HepG2 (cell line): ENCODE measurements around the gene SIAH1. TPM values are rescaled to one million over a fixed set of nuclear protein-coding genes. Genes with fewer than 3 reads are reported as not detected.

Experiments
- HMG20B ChIP-seq: conservative IDR thresholded peaks from 2 replicates; pipeline ENCODE4 v1.6.1; 2016; ENCODE audit warnings: missing genetic modification reagents, missing compliant biosample characterization
- LBX2 ChIP-seq: sonication (generic); formaldehyde crosslinking; IDR thresholded peaks from 2 replicates; pipeline ENCODE4 v1.5.0; 2020; ENCODE audit warnings: missing genetic modification reagents, mild to moderate bottlenecking, borderline replicate concordance
- MAX ChIP-seq: IDR thresholded peaks from 2 replicates; pipeline ENCODE4 v1.6.1; 2012; ENCODE audit warnings: inconsistent platforms
- PRDM10 ChIP-seq: sonication (generic); formaldehyde crosslinking; IDR thresholded peaks from 2 replicates; pipeline ENCODE4 v1.4.0; 2020; ENCODE audit warnings: low read depth, missing genetic modification reagents
- SRY ChIP-seq: sonication (generic); formaldehyde crosslinking; IDR thresholded peaks from 2 replicates; pipeline ENCODE4 v1.8.0; 2022; ENCODE audit warnings: mild to moderate bottlenecking, missing genetic modification reagents
- ZNF574 ChIP-seq: sonication (generic); formaldehyde crosslinking; IDR thresholded peaks from 2 replicates; pipeline ENCODE4 v1.4.0; 2020; ENCODE audit warnings: missing genetic modification reagents
- ZNF740 ChIP-seq: sonication (generic); formaldehyde crosslinking; IDR thresholded peaks from 2 replicates; pipeline ENCODE4 v1.4.0; 2020; ENCODE audit warnings: missing genetic modification reagents
- ZSCAN20 ChIP-seq: sonication (generic); formaldehyde crosslinking; IDR thresholded peaks from 2 replicates; pipeline ENCODE4 v1.4.0; 2020; ENCODE audit warnings: missing genetic modification reagents, mild to moderate bottlenecking, borderline replicate concordance
- polyA plus RNA-seq, 8 experiments: library from polyadenylated mRNA; depleted of rRNA in 3 of 8; stranded (reverse) in 7 of 8; unstranded in 1 of 8; fragments of >200 nt; fragmentation: Illumina TruSeq in 4 of 8; extraction: Trizol in 4 of 8; gene quantifications; 2 replicates each; pipeline versions ENCODE4 v1.2.1 to v1.2.3, GENCODE V29; 2011 to 2016; ENCODE audit warnings: low read depth in 4 of 8, missing spikeins in 1 of 8, mixed read lengths in 1 of 8; ENCODE audit not compliant: insufficient read depth in 1 of 8
- total RNA-seq, 5 experiments: library from RNA; depleted of rRNA; stranded (reverse); fragments of >200 nt; fragmentation: Illumina TruSeq; extraction: Trizol; gene quantifications; 2 replicates each; pipeline ENCODE4 v1.2.3, GENCODE V29; 2016; ENCODE audit warnings: low read depth in 1 of 5

Gene SIAH1
- total and polyA plus RNA-seq, 2 of the 13 experiments (the other 11 are each of a cell fraction or from before 2014, with no cell fraction given): 16.0 to 28.6 TPM

- 0 out of 2 replicates have a peak, but pooled peaks have one; percentile 24 for TF ChIP-seq PRDM10 (CRISPR knock-in tag)
- TF ChIP-seq ZNF740: no peak
- TF ChIP-seq SRY (CRISPR knock-in tag): no peak
- peak; percentile 92 for TF ChIP-seq HMG20B (CRISPR knock-in tag)
- TF ChIP-seq LBX2 (CRISPR knock-in tag): no peak
- TF ChIP-seq ZNF574 (CRISPR knock-in tag): peak; percentile 70
- TF ChIP-seq MAX: peak; percentile 49
- no peak for TF ChIP-seq ZSCAN20
Measured at GRCh38 chr16:48409839-48410632, 24.8 kb upstream of the SIAH1 start (continued).
